Tibial nerve (tissue), 4 donors: Measurements from ENCODE around the gene SLCO3A1. TPM values are rescaled to one million over a fixed set of nuclear protein-coding genes. Genes with fewer than 3 reads are reported as not detected.

ENCODE experiments used
- DNase-seq, 2 donors: peaks; one replicate each; pipeline ENCODE4 v3.0.0-alpha.2; 2019; ENCODE audit warnings: low spot score in 2 of 2
- H3K27ac ChIP-seq, 4 donors: fragments of 200-600 bp; sonication (generic) in 3 of 4; one replicate each; pipeline ENCODE4 v1.5.1; 2017 to 2019; ENCODE audit warnings: mild to moderate bottlenecking in 1 of 4
- H3K27me3 ChIP-seq, 2 donors: fragments of 200-600 bp; sonication (generic) in 1 of 2; one replicate each; pipeline versions ENCODE4 v1.5.1 to v1.6.0; 2017 to 2019
- H3K36me3 ChIP-seq, 3 donors: fragments of 200-600 bp; sonication (generic); one replicate each; pipeline ENCODE4 v1.5.1; 2018 to 2019
- H3K4me1 ChIP-seq, 4 donors: fragments of 200-600 bp; sonication (generic) in 3 of 4; one replicate each; pipeline ENCODE4 v1.5.1; 2017 to 2019
- H3K4me3 ChIP-seq, 4 donors: fragments of 200-600 bp; sonication (generic) in 3 of 4; one replicate each; pipeline ENCODE4 v1.5.1; 2017 to 2019; ENCODE audit warnings: mild to moderate bottlenecking in 1 of 4, moderate library complexity in 1 of 4
- H3K9me3 ChIP-seq, 4 donors: fragments of 200-600 bp; sonication (generic) in 3 of 4; one replicate each; pipeline ENCODE4 v1.5.1; 2017 to 2019
- EP300 ChIP-seq, 2 donors: sonication (generic); formaldehyde crosslinking; IDR thresholded peaks; one replicate each; pipeline ENCODE4 v1.6.1; 2017; ENCODE audit warnings: antibody characterized with exemption in 2 of 2, mild to moderate bottlenecking in 1 of 2
- POLR2A ChIP-seq, 2 donors: fragments of 450-650 bp; IDR thresholded peaks; one replicate each; pipeline ENCODE4 v1.6.1; 2017; ENCODE audit warnings: antibody characterized with exemption in 2 of 2, mild to moderate bottlenecking in 2 of 2, moderate library complexity in 2 of 2
- WGBS, 2 donors: methylation state at CpG; one replicate each; pipeline ENCODE4 v1.1.5; 2018; 5-methylcytosine and 5-hydroxymethylcytosine counted together
- total RNA-seq, 4 donors: library from RNA; depleted of rRNA; stranded (reverse); fragments of >200 nt; gene quantifications; one replicate each; pipeline ENCODE4 v1.1.0, GENCODE V29; 2016
- TF ChIP-seq, protein P1 (sequence below), 5 experiments: fragments of 200-600 bp in 3 of 5; fragments of 450-650 bp in 2 of 5; sonication (generic) in 3 of 5; IDR thresholded peaks; one replicate each; pipeline ENCODE4 v1.5.1; 2016 to 2019; ENCODE audit warnings: antibody characterized with exemption in 5 of 5, mild to moderate bottlenecking in 3 of 5, moderate library complexity in 2 of 5

SLCO3A1 gene
- total RNA-seq, 4 donors from 2014 or later, result 13.8 to 20.2 (median 14.3) TPM

DNA sequence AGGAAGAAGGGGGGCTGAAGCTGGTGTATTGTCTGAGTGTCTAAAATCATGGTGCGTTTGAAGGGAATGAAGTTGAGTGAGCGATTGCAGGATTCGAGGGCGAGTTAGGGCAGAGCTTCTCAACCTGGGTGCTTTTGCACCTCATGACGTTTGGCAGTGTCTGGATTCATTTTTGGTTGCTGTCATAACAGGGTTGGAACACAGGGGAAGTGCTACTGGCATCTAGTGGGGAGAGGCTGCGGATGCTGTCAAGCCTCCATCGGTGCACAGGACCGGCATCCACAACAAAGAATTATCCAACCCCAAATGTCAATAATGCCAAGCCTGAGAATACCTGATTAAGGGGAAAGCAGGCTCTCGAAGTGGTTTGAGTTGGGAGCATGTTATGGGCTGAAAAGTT lies 120.0 kb downstream of the SLCO3A1 start:
- Histone ChIP-seq H3K4me3 (no peak overlapping the region), H3K27ac (no peak overlapping the region), H3K9me3 (no peaks in the 10 kb centered on the region), H3K4me1 (peaks cover 0 to 17% (median 0%) of the 10 kb centered on the region in 4 donors), H3K36me3 (no peaks in the 10 kb centered on the region), H3K27me3 (no peaks in the 10 kb centered on the region)
- no peak for DNase-seq
- WGBS, 2 donors, result 66 to 79% methylated on average over 9 of the region's 9 CpGs
- no peak for TF ChIP-seq POLR2A (IDR thresholded peaks at IDR 0.05)
- no peak for TF ChIP-seq EP300 (IDR thresholded peaks at IDR 0.05)
- TF ChIP-seq, protein P1, sequence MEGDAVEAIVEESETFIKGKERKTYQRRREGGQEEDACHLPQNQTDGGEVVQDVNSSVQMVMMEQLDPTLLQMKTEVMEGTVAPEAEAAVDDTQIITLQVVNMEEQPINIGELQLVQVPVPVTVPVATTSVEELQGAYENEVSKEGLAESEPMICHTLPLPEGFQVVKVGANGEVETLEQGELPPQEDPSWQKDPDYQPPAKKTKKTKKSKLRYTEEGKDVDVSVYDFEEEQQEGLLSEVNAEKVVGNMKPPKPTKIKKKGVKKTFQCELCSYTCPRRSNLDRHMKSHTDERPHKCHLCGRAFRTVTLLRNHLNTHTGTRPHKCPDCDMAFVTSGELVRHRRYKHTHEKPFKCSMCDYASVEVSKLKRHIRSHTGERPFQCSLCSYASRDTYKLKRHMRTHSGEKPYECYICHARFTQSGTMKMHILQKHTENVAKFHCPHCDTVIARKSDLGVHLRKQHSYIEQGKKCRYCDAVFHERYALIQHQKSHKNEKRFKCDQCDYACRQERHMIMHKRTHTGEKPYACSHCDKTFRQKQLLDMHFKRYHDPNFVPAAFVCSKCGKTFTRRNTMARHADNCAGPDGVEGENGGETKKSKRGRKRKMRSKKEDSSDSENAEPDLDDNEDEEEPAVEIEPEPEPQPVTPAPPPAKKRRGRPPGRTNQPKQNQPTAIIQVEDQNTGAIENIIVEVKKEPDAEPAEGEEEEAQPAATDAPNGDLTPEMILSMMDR (IDR thresholded peaks at IDR 0.05), result no peak

DNA sequence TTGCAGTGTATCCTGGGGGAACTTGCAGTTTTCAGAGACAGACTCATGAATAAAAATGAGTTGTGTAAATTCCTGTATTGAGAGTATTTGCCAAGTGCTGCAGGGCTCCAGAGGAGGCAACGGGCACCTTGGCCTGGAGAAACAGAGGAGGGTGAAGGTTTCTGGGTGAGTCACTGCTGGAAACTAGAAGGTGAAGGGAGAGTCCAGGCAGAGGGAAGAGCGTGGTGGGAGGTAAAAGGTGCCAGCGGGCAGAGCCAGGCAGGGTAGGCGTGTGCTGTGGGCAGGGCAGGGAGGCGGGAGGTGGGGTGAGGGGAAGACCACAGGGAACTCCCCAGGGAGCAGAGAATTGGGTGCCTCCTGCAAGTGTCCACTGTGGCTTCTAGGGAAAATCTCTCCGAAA lies 120.8 kb downstream of the SLCO3A1 start:
- no peak overlapping the region for H3K27ac ChIP-seq
- peaks cover 0 to 16% (median 0%) of the 10 kb centered on the region in 4 donors for H3K4me1 ChIP-seq
- whole genome bisulfite sequencing, 2 donors, result 80 to 86% methylated on average over 6 of the region's 6 CpGs
- H3K4me3 ChIP-seq, result no peak overlapping the region
- no peaks in the 10 kb centered on the region for H3K9me3 ChIP-seq
- TF ChIP-seq EP300 (IDR thresholded peaks at IDR 0.05), result no peak
- no peaks in the 10 kb centered on the region for H3K27me3 ChIP-seq
- H3K36me3 ChIP-seq, result no peaks in the 10 kb centered on the region
- no peak for DNase-seq

DNA sequence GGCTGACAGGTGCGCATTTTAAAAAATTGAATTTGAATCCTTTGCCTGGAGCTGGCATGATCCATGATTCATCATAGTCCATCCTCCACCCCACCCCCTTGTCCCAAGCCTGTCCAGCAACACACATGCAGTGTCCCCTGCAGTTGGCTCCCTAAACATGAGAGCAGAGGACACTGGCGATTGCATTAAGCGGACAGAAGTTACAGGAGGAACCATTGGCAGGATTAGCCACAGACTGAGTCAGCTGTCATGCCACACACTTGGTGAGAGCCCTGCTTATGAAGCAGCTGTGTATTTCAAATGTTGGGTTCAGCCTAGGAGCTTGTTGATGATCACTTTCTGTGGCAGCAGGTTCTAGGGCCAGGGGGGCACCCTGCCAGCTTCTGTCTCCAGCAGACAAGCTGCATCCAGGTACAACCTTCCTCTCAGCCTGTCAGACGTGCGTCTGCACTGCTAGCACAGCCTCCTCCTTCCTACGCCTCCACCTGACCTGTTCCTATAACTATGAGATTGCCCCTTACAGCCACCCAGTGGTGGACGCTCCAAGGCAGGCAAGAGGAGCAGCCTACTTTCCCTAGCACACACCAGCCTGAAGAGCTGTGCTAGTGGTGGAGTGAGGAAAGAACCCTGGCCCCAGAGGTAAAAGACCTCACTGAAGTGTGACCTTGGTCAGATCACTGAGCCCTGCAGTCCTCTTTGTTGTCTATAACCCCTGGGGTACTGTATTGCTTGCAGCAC lies 121.9 kb downstream of the SLCO3A1 start:
- Histone ChIP-seq H3K36me3 (no peaks in the 10 kb centered on the region), H3K27ac (no peak overlapping the region), H3K9me3 (no peaks in the 10 kb centered on the region), H3K27me3 (no peaks in the 10 kb centered on the region), H3K4me1 (peaks cover 0 to 5% (median 0%) of the 10 kb centered on the region in 4 donors), H3K4me3 (no peak overlapping the region)
- WGBS, 2 donors, result 81 to 87% methylated on average over 7 of the region's 7 CpGs
- TF ChIP-seq, protein P1 (IDR thresholded peaks at IDR 0.05), result no peak
- TF ChIP-seq EP300 (IDR thresholded peaks at IDR 0.05), result no peak
- no peak for TF ChIP-seq POLR2A (IDR thresholded peaks at IDR 0.05)
- no peak for DNase-seq

DNA sequence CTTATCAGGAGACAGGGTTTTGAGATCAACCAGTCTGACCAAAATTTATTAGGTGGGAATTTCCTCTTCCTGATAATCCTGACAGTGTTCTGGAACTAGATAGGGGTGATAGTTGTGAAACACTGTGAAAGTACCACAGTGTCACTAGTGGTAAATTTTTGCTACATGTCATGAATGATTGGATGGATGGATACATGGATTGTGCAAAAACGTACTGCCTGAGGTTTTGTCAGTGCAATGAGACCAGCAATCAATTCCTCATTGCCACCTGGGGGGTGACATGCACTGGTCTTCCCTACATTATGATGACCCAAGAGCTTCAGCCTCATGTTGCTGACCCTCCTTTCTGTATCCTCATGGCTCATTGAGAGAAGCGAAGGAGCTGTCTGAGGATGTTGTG lies 123.5 kb downstream of the SLCO3A1 start:
- H3K27ac ChIP-seq, result no peak overlapping the region
- TF ChIP-seq POLR2A (IDR thresholded peaks at IDR 0.05) (no peak), EP300 (IDR thresholded peaks at IDR 0.05) (no peak)
- TF ChIP-seq, protein P1 (IDR thresholded peaks at IDR 0.05), result no peak
- 86 to 87% methylated on average over 2 of the region's 2 CpGs for WGBS, 2 donors
- H3K4me3 ChIP-seq, result no peak overlapping the region
- no peaks in the 10 kb centered on the region for H3K36me3 ChIP-seq
- H3K9me3 ChIP-seq, result no peaks in the 10 kb centered on the region
- no peaks in the 10 kb centered on the region for H3K27me3 ChIP-seq
- no peak for DNase-seq
- peaks cover 0 to 4% (median 0%) of the 10 kb centered on the region in 4 donors for H3K4me1 ChIP-seq

DNA sequence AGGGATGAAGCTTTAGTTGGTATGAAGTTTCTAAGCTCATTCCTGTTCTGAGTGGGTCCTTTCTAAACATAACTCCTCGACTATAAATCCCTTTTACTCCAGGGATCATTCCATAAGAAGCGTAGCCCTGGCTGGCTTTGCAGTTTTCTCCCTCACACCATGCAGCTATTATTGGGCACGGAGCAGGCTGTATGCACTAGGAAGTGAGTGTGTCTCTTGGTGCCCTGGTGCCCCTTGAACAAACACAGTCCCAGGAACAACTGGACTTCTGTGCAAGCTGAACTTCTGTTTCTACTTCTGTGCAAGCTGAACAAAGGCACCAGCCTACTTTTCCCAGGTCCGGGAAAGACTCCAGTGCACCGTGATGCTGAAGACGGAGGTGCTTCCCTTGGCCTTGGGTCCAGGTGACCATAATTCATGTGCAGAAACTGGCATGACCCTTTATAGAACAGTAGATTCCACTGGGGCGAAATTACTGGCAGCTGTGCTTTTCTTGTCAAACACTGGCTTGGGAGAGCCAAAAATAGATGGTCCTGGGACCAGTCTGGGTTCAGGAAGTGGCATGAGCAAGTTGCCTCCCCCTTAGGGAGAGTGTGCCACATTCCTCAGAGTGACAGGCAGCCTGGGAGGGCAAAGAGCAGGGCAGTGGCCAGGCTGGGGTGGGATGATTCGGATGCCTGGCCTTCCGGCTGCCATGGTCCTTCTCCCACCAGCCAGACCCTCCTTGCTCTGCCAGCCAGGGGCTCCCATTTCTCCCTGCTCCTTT lies 127.2 kb downstream of the SLCO3A1 start:
- TF ChIP-seq EP300 (IDR thresholded peaks at IDR 0.05) (no peak), POLR2A (IDR thresholded peaks at IDR 0.05) (no peak)
- TF ChIP-seq, protein P1 (IDR thresholded peaks at IDR 0.05), result no peak
- Histone ChIP-seq H3K4me3 (no peak overlapping the region), H3K27me3 (no peaks in the 10 kb centered on the region), H3K27ac (no peak overlapping the region), H3K9me3 (no peaks in the 10 kb centered on the region), H3K36me3 (no peaks in the 10 kb centered on the region), H3K4me1 (no peaks in the 10 kb centered on the region)
- no peak for DNase-seq
- 64 to 66% methylated on average over 9 of the region's 9 CpGs for WGBS, 2 donors
